GM23248 (cell line): ENCODE results near the gene DST.

Experiments used
- EZH2 ChIP-seq: fragments of 200-600 bp; sonication (generic); IDR thresholded peaks from 2 replicates; pipeline ENCODE4 v1.6.1; 2018; ENCODE audit warnings: antibody characterized with exemption, mild to moderate bottlenecking; ENCODE audit not compliant: insufficient read depth, poor library complexity, severe bottlenecking
- EZH2phosphoT487 ChIP-seq: fragments of 200-600 bp; sonication (generic); IDR thresholded peaks from 2 replicates; pipeline ENCODE4 v1.6.1; 2018; ENCODE audit warnings: antibody characterized with exemption, moderate library complexity, mild to moderate bottlenecking, low read depth; ENCODE audit not compliant: insufficient read depth

DNA sequence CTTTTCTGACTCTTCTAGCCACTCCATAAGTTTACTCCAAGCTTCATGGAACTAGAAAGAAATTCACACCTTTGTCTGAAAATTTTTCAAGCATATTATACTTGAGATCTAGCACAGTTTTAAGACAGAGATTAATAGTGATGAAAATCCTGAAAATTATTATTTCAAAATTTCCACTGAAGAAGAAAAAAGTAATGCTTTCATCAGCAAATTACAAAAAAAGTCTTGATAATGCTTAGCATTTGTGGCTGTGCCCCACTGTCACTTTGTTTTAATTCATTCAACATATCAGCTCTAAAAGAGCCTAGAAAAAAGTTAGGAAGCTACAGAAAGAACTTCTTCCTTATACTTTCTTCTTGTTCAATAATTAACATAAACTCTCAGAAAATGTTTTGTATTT lies 153.1 kb downstream of the DST start:
- TF ChIP-seq EZH2phosphoT487 (no peak), EZH2 (no peak)
